AG10803 (cell line): ENCODE data around the gene OR7D4.

ENCODE experiments used
- DNase-seq: peaks from one replicate; pipeline ENCODE4 v3.0.0; 2010; ENCODE audit warnings: low read depth
- H3K4me3 ChIP-seq: 2 replicates; pipeline ENCODE4 v1.5.1; 2011; ENCODE audit warnings: mild to moderate bottlenecking, low read length, control low read depth
- TF ChIP-seq, protein P1 (sequence below): conservative IDR thresholded peaks from 2 replicates; pipeline ENCODE4 v1.5.1; 2011; ENCODE audit warnings: mild to moderate bottlenecking, low read length, control low read depth, inconsistent platforms

OR7D4 gene

GRCh38 chr19:9183000-9183399 is 36.4 kb downstream of the OR7D4 start:
- H3K4me3 ChIP-seq, result no peak overlapping the region
- no peak for DNase-seq
- TF ChIP-seq, protein P1, sequence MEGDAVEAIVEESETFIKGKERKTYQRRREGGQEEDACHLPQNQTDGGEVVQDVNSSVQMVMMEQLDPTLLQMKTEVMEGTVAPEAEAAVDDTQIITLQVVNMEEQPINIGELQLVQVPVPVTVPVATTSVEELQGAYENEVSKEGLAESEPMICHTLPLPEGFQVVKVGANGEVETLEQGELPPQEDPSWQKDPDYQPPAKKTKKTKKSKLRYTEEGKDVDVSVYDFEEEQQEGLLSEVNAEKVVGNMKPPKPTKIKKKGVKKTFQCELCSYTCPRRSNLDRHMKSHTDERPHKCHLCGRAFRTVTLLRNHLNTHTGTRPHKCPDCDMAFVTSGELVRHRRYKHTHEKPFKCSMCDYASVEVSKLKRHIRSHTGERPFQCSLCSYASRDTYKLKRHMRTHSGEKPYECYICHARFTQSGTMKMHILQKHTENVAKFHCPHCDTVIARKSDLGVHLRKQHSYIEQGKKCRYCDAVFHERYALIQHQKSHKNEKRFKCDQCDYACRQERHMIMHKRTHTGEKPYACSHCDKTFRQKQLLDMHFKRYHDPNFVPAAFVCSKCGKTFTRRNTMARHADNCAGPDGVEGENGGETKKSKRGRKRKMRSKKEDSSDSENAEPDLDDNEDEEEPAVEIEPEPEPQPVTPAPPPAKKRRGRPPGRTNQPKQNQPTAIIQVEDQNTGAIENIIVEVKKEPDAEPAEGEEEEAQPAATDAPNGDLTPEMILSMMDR, result no peak

- TF ChIP-seq, protein P1, result no peak
- no peak within 1 kb of the TSS for H3K4me3 ChIP-seq
- DNase-seq, result no peak
Measured at GRCh38 chr19:9178901-9179300, 40.5 kb downstream of the OR7D4 start, which contains the start of gene OR7D2. Gene OR7D2 (plus strand): TSS chr19:9178979. CDS start chr19:9185782, 6,803 bp downstream.

DNA sequence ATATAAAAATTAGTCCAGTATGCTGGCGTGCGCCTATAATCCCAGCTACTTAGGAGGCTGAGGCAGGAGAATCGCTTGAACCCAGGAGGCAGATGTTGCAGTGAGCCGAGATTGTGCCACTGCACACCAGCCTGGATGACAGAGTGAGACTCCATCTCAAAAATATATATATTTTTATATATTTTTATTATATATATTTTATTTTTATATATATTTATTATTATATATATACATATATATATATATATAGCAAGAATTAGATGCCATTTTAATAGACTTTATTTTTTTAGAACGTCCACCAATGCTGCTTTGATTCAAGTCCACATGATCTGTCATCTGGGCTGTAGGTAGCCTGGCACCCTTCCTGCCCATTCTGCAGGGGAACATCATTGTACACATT is 44.1 kb downstream of the OR7D4 start:
- TF ChIP-seq, protein P1, result no peak
- DNase-seq, result no peak
- no peak overlapping the region for H3K4me3 ChIP-seq

DNA sequence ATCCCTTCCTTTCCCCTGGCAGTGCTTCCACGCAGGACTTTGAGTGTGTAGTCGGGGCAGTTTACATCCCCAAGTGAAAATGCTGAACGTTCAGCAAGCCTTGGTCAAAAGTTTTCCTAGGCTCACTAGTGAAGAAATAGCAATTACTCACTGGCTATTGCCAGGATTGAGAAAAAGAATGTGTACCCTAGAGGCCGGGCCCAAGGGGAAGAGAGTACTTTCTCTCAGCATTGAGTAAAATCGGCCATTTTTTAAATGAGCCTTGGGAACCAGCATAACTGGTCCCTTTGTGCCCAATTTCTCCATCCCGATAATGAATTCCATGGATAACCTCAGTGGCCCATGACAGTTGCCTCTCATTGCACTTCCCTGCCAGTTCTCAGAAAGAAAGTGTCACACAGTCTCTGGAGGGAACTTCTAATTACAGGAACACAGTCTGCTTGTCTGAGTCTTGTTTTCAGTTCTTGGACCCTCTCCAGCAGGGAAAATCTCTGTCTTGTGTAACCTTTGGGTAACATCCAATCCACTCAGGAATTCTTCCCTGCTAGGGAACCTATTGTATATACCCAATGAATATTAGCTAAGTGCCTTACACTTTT is 47.9 kb downstream of the OR7D4 start:
- peak; percentile 8 for DNase-seq
- TF ChIP-seq, protein P1, result no peak
- H3K4me3 ChIP-seq, result no peak overlapping the region

GRCh38 chr19:9166846-9167245 is 52.5 kb downstream of the OR7D4 start:
- TF ChIP-seq, protein P1, result no peak
- H3K4me3 ChIP-seq, result no peak overlapping the region
- no peak for DNase-seq

DNA sequence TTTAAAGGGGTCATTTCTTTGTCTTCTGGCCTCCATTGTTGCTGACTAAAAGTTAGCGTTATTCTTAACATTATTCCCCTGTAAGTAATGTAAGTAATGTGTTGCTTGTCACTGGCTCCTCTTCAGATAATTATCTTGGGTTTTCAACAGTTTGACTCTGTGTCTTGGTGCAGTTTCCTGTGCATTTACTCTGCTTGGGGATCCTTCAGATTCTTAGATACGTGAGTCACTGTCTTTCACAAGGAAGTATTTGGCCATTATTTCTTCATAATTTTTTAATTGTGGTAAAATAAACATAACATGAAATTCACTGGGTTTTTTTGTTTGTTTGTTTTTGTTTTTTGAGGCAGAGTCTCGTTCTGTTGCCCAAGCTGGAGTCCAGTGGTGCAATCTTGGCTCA is 54.1 kb downstream of the OR7D4 start:
- DNase-seq, result peak; percentile 16
- TF ChIP-seq, protein P1, result no peak
- H3K4me3 ChIP-seq, result no peak overlapping the region

GRCh38 chr19:9161427-9161826 is 58.0 kb downstream of the OR7D4 start:
- no peak for DNase-seq
- no peak overlapping the region for H3K4me3 ChIP-seq
- TF ChIP-seq, protein P1, result no peak
